Astrocyte of the cerebellum (primary cell): ENCODE data around the gene SMU1.

Source experiments
- DNase-seq: peaks from one replicate; pipeline ENCODE4 v3.0.0-alpha.2; 2011; ENCODE audit warnings: low read depth
- H3K4me3 ChIP-seq: 2 replicates; pipeline ENCODE4 v1.5.1; 2011; ENCODE audit warnings: mild to moderate bottlenecking, low read depth, low read length, moderate library complexity
- CTCF ChIP-seq: IDR thresholded peaks from 2 replicates; pipeline ENCODE4 v1.5.1; 2012; ENCODE audit warnings: low read length, low read depth, moderate library complexity, mild to moderate bottlenecking; ENCODE audit errors: missing control alignments
- in situ Hi-C: cut with HindIII; loops from 2 replicates; pipeline ENCODE4 v1.10.0; 2017; ENCODE audit warnings: low sequenced_read_pairs

The SMU1 gene

GRCh38 chr9:33048054-33048465 is 28.4 kb downstream of the SMU1 start:
- in situ Hi-C loops: no loop called here
- no peak for TF ChIP-seq CTCF
- DNase-seq: no peak
- H3K4me3 ChIP-seq: no peak overlapping the region

- DNase-seq: no peak
- no peak for TF ChIP-seq CTCF
- in situ Hi-C loops: no loop called here
- no peak overlapping the region for H3K4me3 ChIP-seq
Measured at GRCh38 chr9:33046061-33046460, 30.4 kb downstream of the SMU1 start.

GRCh38 chr9:33044677-33045282 is 31.7 kb downstream of the SMU1 start:
- H3K4me3 ChIP-seq: peak overlapping the region; percentile 63
- DNase-seq: no peak
- in situ Hi-C loops: no loop called here
- TF ChIP-seq CTCF: peak; percentile 41

GRCh38 chr9:33044162-33044673 is 32.3 kb downstream of the SMU1 start:
- peak overlapping the region; percentile 63 for H3K4me3 ChIP-seq
- peak; percentile 74 for DNase-seq
- in situ Hi-C loops: no loop called here
- no peak for TF ChIP-seq CTCF

GRCh38 chr9:33043671-33044070 is 32.8 kb downstream of the SMU1 start:
- TF ChIP-seq CTCF: no peak
- H3K4me3 ChIP-seq: peak overlapping the region; percentile 63
- no peak for DNase-seq
- in situ Hi-C loops: no loop called here

GRCh38 chr9:33042473-33042872 is 34.0 kb downstream of the SMU1 start:
- DNase-seq: no peak
- H3K4me3 ChIP-seq: no peak overlapping the region
- TF ChIP-seq CTCF: no peak
- in situ Hi-C loops: no loop called here
